Measurements from ENCODE around the gene PIK3R2. TPM values are rescaled to one million over a fixed set of nuclear protein-coding genes. Genes with fewer than 3 reads are reported as not detected.

PIK3R2 gene
- polyA plus RNA-seq, 1 donor from 2014 or later = 14.8 TPM

- Histone ChIP-seq H3K27me3 (ENCODE audit: insufficient read depth, low read depth, low read length) (no peaks in the 10 kb centered on the region), H3F3A (ENCODE audit: insufficient read depth, low read length, poor library complexity, severe bottlenecking) (no peaks in the 10 kb centered on the region), H3K27ac (ENCODE audit: low read length) (no peak overlapping the region), H4K20me1 (ENCODE audit: insufficient read depth) (no peaks in the 10 kb centered on the region), H2AFZ (ENCODE audit: low read depth, low read length) (no peak overlapping the region), H3K4me2 (ENCODE audit: low read length) (peak overlapping the region; percentile 77), H3K79me2 (replicated peaks; ENCODE audit: insufficient read depth, low read length) (no peaks in the 10 kb centered on the region), H3K9me2 (ENCODE audit: insufficient read depth, low read length) (no peaks in the 10 kb centered on the region), H3K9me3 (ENCODE audit: low read length) (no peaks in the 10 kb centered on the region), H3K36me3 (ENCODE audit: insufficient read depth, low read length) (no peaks in the 10 kb centered on the region), H3K9ac (ENCODE audit: low read length) (no peak overlapping the region), H3K4me3 (ENCODE audit: low read length) (peak overlapping the region; percentile 93)
- TF ChIP-seq MXI1 (conservative IDR thresholded peaks at IDR 0.05; ENCODE audit: poor library complexity, severe bottlenecking) (no peak), POLR2AphosphoS5 (IDR thresholded peaks at IDR 0.05) (no peak), SMC3 (conservative IDR thresholded peaks at IDR 0.05; ENCODE audit: poor library complexity) (no peak), EZH2 (IDR thresholded peaks at IDR 0.05; ENCODE audit: borderline replicate concordance, insufficient read depth, low read length, poor library complexity, severe bottlenecking) (no peak), RAD21 (conservative IDR thresholded peaks at IDR 0.05) (no peak), EP300 (conservative IDR thresholded peaks at IDR 0.05; ENCODE audit: poor library complexity, severe bottlenecking) (no peak), REST (IDR thresholded peaks at IDR 0.05; ENCODE audit: borderline replicate concordance) (no peak), TAF1 (IDR thresholded peaks at IDR 0.05; ENCODE audit: low read depth) (no peak)
- TF ChIP-seq, protein P1, sequence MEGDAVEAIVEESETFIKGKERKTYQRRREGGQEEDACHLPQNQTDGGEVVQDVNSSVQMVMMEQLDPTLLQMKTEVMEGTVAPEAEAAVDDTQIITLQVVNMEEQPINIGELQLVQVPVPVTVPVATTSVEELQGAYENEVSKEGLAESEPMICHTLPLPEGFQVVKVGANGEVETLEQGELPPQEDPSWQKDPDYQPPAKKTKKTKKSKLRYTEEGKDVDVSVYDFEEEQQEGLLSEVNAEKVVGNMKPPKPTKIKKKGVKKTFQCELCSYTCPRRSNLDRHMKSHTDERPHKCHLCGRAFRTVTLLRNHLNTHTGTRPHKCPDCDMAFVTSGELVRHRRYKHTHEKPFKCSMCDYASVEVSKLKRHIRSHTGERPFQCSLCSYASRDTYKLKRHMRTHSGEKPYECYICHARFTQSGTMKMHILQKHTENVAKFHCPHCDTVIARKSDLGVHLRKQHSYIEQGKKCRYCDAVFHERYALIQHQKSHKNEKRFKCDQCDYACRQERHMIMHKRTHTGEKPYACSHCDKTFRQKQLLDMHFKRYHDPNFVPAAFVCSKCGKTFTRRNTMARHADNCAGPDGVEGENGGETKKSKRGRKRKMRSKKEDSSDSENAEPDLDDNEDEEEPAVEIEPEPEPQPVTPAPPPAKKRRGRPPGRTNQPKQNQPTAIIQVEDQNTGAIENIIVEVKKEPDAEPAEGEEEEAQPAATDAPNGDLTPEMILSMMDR (IDR thresholded peaks at IDR 0.05; ENCODE audit: poor library complexity, severe bottlenecking) = no peak
Measured at GRCh38 chr19:18194181-18194530, 41.2 kb downstream of the PIK3R2 start.

DNA sequence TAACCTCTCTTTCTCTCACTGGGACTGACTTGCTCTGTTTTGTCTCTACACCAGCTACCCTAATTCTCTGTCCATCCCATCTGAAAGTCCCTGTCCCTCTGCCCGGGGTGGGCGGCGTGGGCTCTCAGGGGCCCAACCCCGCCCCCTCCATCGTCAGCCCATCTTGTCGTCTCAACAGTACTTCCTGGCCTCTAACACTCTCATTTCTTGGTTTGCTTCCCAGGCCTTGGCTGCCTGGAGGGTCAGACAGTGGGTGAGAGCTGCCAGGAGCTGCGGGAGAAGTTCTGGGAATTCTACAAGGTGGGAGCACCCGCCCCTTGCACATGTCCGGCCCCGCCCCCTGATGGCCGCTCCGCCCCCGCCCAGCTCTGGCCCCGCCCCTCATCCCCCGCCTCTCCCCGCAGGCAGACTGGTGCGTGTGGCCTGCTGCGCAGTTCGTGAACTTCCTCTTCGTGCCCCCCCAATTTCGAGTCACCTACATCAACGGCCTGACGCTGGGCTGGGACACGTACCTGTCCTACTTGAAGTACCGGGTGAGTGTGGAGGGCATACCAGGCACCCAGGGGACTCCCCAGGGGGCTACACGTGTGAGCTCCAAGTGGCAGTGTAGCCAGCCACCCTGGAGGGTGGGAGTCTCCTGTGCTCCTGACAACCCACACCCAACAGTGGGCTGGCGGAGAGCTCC is 41.7 kb downstream of the PIK3R2 start:
- Histone ChIP-seq H3K36me3 (ENCODE audit: insufficient read depth, low read length) (no peaks in the 10 kb centered on the region), H3K79me2 (replicated peaks; ENCODE audit: insufficient read depth, low read length) (no peaks in the 10 kb centered on the region), H4K20me1 (ENCODE audit: insufficient read depth) (no peaks in the 10 kb centered on the region), H3K9me2 (ENCODE audit: insufficient read depth, low read length) (no peaks in the 10 kb centered on the region), H2AFZ (ENCODE audit: low read depth, low read length) (no peak overlapping the region), H3K4me3 (ENCODE audit: low read length) (peak overlapping the region; percentile 93), H3K27ac (ENCODE audit: low read length) (no peak overlapping the region), H3K9me3 (ENCODE audit: low read length) (no peaks in the 10 kb centered on the region), H3K9ac (ENCODE audit: low read length) (no peak overlapping the region), H3F3A (ENCODE audit: insufficient read depth, low read length, poor library complexity, severe bottlenecking) (no peaks in the 10 kb centered on the region), H3K27me3 (ENCODE audit: insufficient read depth, low read depth, low read length) (no peaks in the 10 kb centered on the region), H3K4me2 (ENCODE audit: low read length) (no peak overlapping the region)
- TF ChIP-seq POLR2AphosphoS5 (IDR thresholded peaks at IDR 0.05) (peak; percentile 12), REST (IDR thresholded peaks at IDR 0.05; ENCODE audit: borderline replicate concordance) (no peak)

All from neural cell (in vitro differentiated cells).